PC-3 (cell line): ENCODE results near the gene MICU1. TPM values are rescaled to one million over a fixed set of nuclear protein-coding genes. Genes with fewer than 3 reads are reported as not detected.

ENCODE experiments used
- ATAC-seq: fragments of 200-7000 bp; cut with Tn5 transposase; 2 replicates; pipeline ENCODE4 v1.9.1; 2020; ENCODE audit warnings: mild to moderate bottlenecking, moderate library complexity
- BruUV-seq: library from RNA; stranded (reverse); fragments of 400-500 nt; replicated peaks from 2 replicates; lab custom pipeline; 2021; lab: Mats Ljungman, UMichigan
- CTCF ChIA-PET: fragments of 300-600 bp; sonication (Branson Sonifier 250); formaldehyde crosslinking; loops from one replicate; lab custom pipeline; 2022; ENCODE audit warnings: antibody characterized with exemption; lab: Charles Lee
- POLR2A ChIA-PET: fragments of 300-600 bp; sonication (Branson Sonifier 250); formaldehyde crosslinking; loops from one replicate; lab custom pipeline; 2022; ENCODE audit warnings: antibody characterized with exemption; ENCODE audit not compliant: unreplicated experiment; lab: Charles Lee
- DNase-seq: peaks from one replicate; pipeline ENCODE4 v3.0.0-alpha.2; 2015
- H2AFZ ChIP-seq: fragments of 300-600 bp; sonication (generic); 2 replicates; pipeline ENCODE4 v1.6.0; 2016; ENCODE audit warnings: antibody characterized with exemption, low read length
- H3F3A ChIP-seq: fragments of 300-600 bp; sonication (generic); one replicate; pipeline ENCODE4 v1.6.0; 2017; ENCODE audit warnings: antibody characterized with exemption, low read length, control low read depth, mild to moderate bottlenecking; ENCODE audit not compliant: unreplicated experiment
- H3K27ac ChIP-seq: fragments of 300-600 bp; sonication (generic); 2 replicates; pipeline ENCODE4 v1.5.1; 2016; ENCODE audit warnings: mild to moderate bottlenecking, low read length
- H3K27me3 ChIP-seq: fragments of 300-600 bp; sonication (generic); 2 replicates; pipeline ENCODE4 v1.6.1; 2016; ENCODE audit warnings: low read length, mixed read lengths
- H3K36me3 ChIP-seq: fragments of 300-600 bp; sonication (generic); 2 replicates; pipeline ENCODE4 v1.6.1; 2016; ENCODE audit warnings: low read depth, mixed run types, low read length, mixed read lengths
- H3K4me1 ChIP-seq: fragments of 300-600 bp; sonication (generic); 2 replicates; pipeline ENCODE4 v1.5.1; 2016; ENCODE audit warnings: low read length; ENCODE audit not compliant: insufficient read depth
- H3K4me2 ChIP-seq: fragments of 300-600 bp; sonication (generic); 2 replicates; pipeline ENCODE4 v1.6.0; 2016; ENCODE audit warnings: low read length
- H3K4me3 ChIP-seq: fragments of 300-600 bp; sonication (generic); 2 replicates; pipeline ENCODE4 v1.5.1; 2016; ENCODE audit warnings: mild to moderate bottlenecking, low read length, mixed read lengths
- H3K79me2 ChIP-seq: fragments of 300-600 bp; sonication (generic); 2 replicates; pipeline ENCODE4 v1.6.1; 2017; ENCODE audit warnings: low read length, mixed read lengths
- H3K9ac ChIP-seq: fragments of 300-600 bp; sonication (generic); 2 replicates; pipeline ENCODE4 v1.6.0; 2016; ENCODE audit warnings: mild to moderate bottlenecking, low read length
- H3K9me2 ChIP-seq: fragments of 300-600 bp; sonication (generic); replicated peaks from 2 replicates; pipeline ENCODE4 v1.6.1; 2016; ENCODE audit warnings: mixed run types, low read length, mixed read lengths
- H3K9me3 ChIP-seq: fragments of 300-600 bp; sonication (generic); 2 replicates; pipeline ENCODE4 v1.6.1; 2016; ENCODE audit warnings: low read length, mixed read lengths
- H4K20me1 ChIP-seq: fragments of 300-600 bp; sonication (generic); 2 replicates; pipeline ENCODE4 v1.6.1; 2016; ENCODE audit warnings: low read length, mixed read lengths
- EZH2 ChIP-seq: fragments of 300-600 bp; sonication (generic); IDR thresholded peaks from one replicate; pipeline ENCODE4 v1.6.1; 2017; ENCODE audit warnings: antibody characterized with exemption, mild to moderate bottlenecking, low read length; ENCODE audit not compliant: unreplicated experiment
- EZH2phosphoT487 ChIP-seq: fragments of 300-600 bp; sonication (generic); IDR thresholded peaks from 2 replicates; pipeline ENCODE4 v1.6.1; 2018; ENCODE audit warnings: mild to moderate bottlenecking, antibody characterized with exemption, low read length, borderline replicate concordance
- intact Hi-C: fragments of 100-400 bp; cut with micrococcal nuclease; formaldehyde crosslinking; loops from 2 replicates; pipeline ENCODE4 v1.9.0; 2023
- total RNA-seq: library from RNA; depleted of rRNA; stranded (reverse); fragments of >200 nt; gene quantifications from 2 replicates; pipeline ENCODE4 v1.2.3, GENCODE V29; 2014
- TF ChIP-seq, protein P1 (sequence below): fragments of 300-600 bp; sonication (generic); conservative IDR thresholded peaks from 2 replicates; pipeline ENCODE4 v1.5.1; 2017; ENCODE audit warnings: antibody characterized with exemption, low read depth, mild to moderate bottlenecking, low read length

MICU1 gene
- total RNA-seq, 1 experiment from 2014 or later = 19.8 TPM

DNA sequence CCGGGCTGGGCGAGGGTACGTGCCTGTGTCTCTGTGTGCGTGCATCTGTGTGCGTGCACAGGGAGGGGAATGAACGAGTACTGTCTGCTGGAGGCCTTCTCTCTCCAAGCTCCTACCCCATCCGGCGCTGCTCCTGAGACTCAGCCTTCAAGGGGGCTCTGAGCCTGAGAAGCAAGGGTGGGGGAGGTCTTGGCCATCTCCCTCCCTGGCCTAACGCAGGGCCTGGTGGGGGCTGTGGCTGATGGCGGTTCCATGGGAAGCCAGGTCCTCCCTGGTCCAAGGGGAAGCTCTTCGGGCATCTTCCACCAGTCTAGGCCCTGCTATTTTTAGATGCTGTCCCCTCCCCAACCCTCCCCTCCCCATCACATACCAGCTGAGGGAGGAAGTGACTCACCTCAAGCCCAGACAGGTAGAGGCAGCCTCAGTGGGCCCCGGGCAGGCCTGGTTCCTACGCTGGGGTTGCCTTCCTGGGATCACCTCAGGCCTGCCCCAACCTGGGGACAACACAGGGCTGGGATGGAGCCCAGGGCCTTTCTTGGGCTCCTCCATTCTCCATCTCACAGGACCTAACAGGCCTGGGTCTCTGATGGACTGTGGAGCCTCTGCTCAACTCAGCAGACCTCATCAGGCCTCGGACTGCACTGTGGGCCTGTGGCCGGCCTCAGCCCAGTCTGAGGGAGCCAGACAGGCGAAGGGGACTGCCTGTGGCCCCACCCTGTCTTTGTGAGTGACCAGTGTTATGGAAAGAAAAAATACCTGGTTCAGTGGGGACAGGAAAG lies 303.4 kb downstream of the MICU1 start:
- Histone ChIP-seq H3F3A (peaks cover 4% of the 10 kb centered on the region), H2AFZ (no peak overlapping the region), H3K9me2 (no peaks in the 10 kb centered on the region), H3K4me2 (no peak overlapping the region), H3K9me3 (no peaks in the 10 kb centered on the region), H3K27me3 (no peaks in the 10 kb centered on the region), H4K20me1 (no peaks in the 10 kb centered on the region), H3K27ac (peak overlapping the region; percentile 85), H3K79me2 (no peaks in the 10 kb centered on the region), H3K9ac (no peak overlapping the region), H3K4me3 (no peak overlapping the region), H3K4me1 (peaks cover 43% of the 10 kb centered on the region), H3K36me3 (no peaks in the 10 kb centered on the region)
- DNase-seq (no peak), ATAC-seq (no peak)
- no TSS peak for BruUV-seq
- no peak for TF ChIP-seq EZH2phosphoT487
- TF ChIP-seq, protein P1, sequence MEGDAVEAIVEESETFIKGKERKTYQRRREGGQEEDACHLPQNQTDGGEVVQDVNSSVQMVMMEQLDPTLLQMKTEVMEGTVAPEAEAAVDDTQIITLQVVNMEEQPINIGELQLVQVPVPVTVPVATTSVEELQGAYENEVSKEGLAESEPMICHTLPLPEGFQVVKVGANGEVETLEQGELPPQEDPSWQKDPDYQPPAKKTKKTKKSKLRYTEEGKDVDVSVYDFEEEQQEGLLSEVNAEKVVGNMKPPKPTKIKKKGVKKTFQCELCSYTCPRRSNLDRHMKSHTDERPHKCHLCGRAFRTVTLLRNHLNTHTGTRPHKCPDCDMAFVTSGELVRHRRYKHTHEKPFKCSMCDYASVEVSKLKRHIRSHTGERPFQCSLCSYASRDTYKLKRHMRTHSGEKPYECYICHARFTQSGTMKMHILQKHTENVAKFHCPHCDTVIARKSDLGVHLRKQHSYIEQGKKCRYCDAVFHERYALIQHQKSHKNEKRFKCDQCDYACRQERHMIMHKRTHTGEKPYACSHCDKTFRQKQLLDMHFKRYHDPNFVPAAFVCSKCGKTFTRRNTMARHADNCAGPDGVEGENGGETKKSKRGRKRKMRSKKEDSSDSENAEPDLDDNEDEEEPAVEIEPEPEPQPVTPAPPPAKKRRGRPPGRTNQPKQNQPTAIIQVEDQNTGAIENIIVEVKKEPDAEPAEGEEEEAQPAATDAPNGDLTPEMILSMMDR = no peak
- no peak for TF ChIP-seq EZH2
- intact Hi-C loops = no loop called here
- CTCF ChIA-PET = no interaction called here
- POLR2A ChIA-PET = no interaction called here

DNA sequence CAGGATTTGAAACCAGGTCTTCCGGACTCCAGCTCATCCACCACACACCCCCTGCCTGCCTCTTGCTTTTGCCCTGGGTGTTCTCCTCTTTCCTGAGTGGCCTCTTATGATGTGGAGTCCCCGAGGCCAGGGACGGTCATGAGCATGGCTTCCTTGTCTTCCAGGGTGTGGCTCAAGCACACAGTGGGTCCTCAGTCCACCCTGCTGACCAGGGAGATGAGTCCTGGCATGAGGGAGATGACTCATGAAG lies 303.9 kb downstream of the MICU1 start:
- no TSS peak for BruUV-seq
- DNase-seq (peak; percentile 19), ATAC-seq (no peak)
- TF ChIP-seq EZH2phosphoT487 (no peak), EZH2 (no peak)
- TF ChIP-seq, protein P1 = no peak
- Histone ChIP-seq H3K4me2 (no peak overlapping the region), H3K79me2 (no peaks in the 10 kb centered on the region), H3K27ac (peak overlapping the region; percentile 85), H2AFZ (no peak overlapping the region), H4K20me1 (no peaks in the 10 kb centered on the region), H3K36me3 (no peaks in the 10 kb centered on the region), H3K4me1 (peaks cover 47% of the 10 kb centered on the region), H3K9me3 (no peaks in the 10 kb centered on the region), H3K4me3 (no peak overlapping the region), H3K27me3 (no peaks in the 10 kb centered on the region), H3K9ac (no peak overlapping the region), H3F3A (peaks cover 4% of the 10 kb centered on the region), H3K9me2 (no peaks in the 10 kb centered on the region)
- ChIA-PET POLR2A (interaction anchor here (0.6 kb wide), 1 partner anchor 186 kb away, joined by 3 read pairs; no protein-coding TSS in a partner anchor), CTCF (no interaction called here)
- intact Hi-C loops = no loop called here
